Measurements from ENCODE around the gene C1S. TPM values are rescaled to one million over a fixed set of nuclear protein-coding genes. Genes with fewer than 3 reads are reported as not detected.
A peak's percentile ranks its signal among the peaks of the same experiment; 100 is the strongest.

Gene C1S
- total and polyA plus RNA-seq, 9 of the 15 experiments (the other 6 are each of a cell fraction or from before 2014, with no cell fraction given) = 0.08 to 0.84 (median 0.27) TPM

DNA sequence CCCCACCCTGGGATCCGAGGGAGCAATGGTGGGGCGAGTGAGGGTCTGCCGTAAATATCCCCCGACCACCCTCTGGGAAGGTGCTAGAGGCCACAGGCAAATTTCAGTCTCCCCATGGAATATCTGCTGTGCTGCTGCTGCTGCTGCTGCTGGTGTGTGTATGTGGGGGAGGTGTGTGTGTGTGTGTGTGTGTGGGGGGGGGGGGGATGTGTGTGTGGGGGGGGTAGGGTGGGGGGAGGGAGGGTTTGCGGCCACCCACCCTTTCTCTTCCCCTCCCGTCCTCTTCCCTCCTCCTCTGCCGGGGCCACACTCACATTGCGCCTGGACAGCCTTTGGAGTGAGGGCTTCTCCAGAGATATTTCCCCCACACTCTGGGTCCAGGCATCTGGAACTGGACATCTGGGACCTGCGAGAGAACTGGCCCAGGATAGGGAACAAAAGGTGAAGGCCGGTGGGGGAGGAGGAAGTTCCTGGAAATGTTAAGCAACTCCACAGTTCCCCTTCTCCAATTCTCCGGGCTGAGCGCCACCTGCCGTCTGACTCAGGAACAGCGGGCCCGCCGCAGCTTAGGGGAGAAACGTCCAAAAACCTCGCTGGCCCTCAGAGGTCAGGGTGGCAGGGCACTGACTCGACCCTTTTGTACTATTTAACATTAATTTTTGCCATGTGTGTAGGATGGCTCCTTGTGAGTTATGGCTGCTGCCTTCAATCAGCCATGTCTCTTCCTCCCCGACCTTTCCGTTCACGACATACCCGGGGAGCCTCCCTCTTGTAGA is 48.5 kb downstream of the C1S start, which contains the start of gene C1RL:
TSS of gene C1RL (minus strand) at position 419 of the 776 bp plus-strand sequence. CDS start at position 385, 34 bp downstream.
- Histone ChIP-seq H3K4me2 (ENCODE audit: insufficient read depth, low read length) (peak within 1 kb of the TSS; percentile 95), H3K27ac (ENCODE audit: extremely low read depth, low read depth, low read length) (peak within 1 kb of the TSS; percentile 97), H4K20me1 (replicated peaks; ENCODE audit: control insufficient read depth, insufficient read depth, low read length) (no peaks in the 10 kb centered on the region), H3K4me3 (peak within 1 kb of the TSS; percentile 75), H3K9me1 (ENCODE audit: control insufficient read depth, insufficient read depth, low read length) (no peaks in the 10 kb centered on the region), H3K4me1 (replicated peaks in 1 of 2; ENCODE audit: control insufficient read depth in 2 of 2, insufficient read depth in 2 of 2, low read length in 2 of 2) (peaks cover 10 to 21% of the 10 kb centered on the region in 2 experiments), H3K9ac (ENCODE audit: insufficient read depth in 1 of 2, low read depth in 2 of 2, low read length in 2 of 2) (peak within 1 kb of the TSS; percentile 87 to 91), H3K36me3 (ENCODE audit: control insufficient read depth, insufficient read depth, low read length) (peaks cover 19% of the 10 kb centered on the region; the same call in 2 of the 3 replicates), H3K9me3 (replicated peaks; ENCODE audit: control insufficient read depth, insufficient read depth, low read depth, low read length) (peaks cover 3% of the 10 kb centered on the region), H2AFZ (ENCODE audit: low read depth, low read length) (peak within 1 kb of the TSS; percentile 90), H3K79me2 (ENCODE audit: control insufficient read depth, insufficient read depth, low read length) (peaks cover 41% of the 10 kb centered on the region), H3K27me3 (ENCODE audit: control insufficient read depth in 2 of 2, insufficient read depth in 2 of 2, low read length in 2 of 2) (no peaks in the 10 kb centered on the region)
- WGBS (ENCODE audit: insufficient coverage, low coverage, missing lambda C conversion rate) = 9% methylated on average over 17 of the region's 23 CpGs
- ATAC-seq (peak; percentile 58), DNase-seq (ENCODE audit: extremely low read depth in 1 of 4, low spot score in 3 of 4) (peak; percentile 66 to 88 (median 68)), FAIRE-seq (peak; percentile 94)
- in situ Hi-C loops (cut with MboI) = no loop called here
- intact Hi-C loops (cut with micrococcal nuclease) = loop anchor here (2.0 kb wide), 2 partner anchors 16 to 164 kb away; partner anchors contain the start of genes C12orf57 and C1R
- TSS peak; percentile 58 for BruUV-seq (replicated peaks)
- ChIA-PET POLR2A (interaction anchor here (0.6 to 3.3 kb wide), 7 partner anchors 10 to 165 kb away, joined by 3 to 23 read pairs (median 4); partner anchors contain the start of genes C12orf57 and RNU7-1), CTCF (ENCODE audit: low intra/inter-chr PET ratio) (interaction anchor here (0.5 to 3.3 kb wide), 5 partner anchors 35 to 164 kb away, joined by 3 to 25 read pairs (median 4); partner anchors contain the start of gene C1S)
- TF ChIP-seq EGR1 (conservative IDR thresholded peaks at IDR 0.05) (peak; percentile 58), MAFF (IDR thresholded peaks at IDR 0.05; ENCODE audit: low read length) (no peak), ZBTB17 (CRISPR knock-in tag; IDR thresholded peaks at IDR 0.05) (no peak), ZNF165 (CRISPR knock-in tag; IDR thresholded peaks at IDR 0.05; ENCODE audit: borderline replicate concordance) (no peak), RBM14 (IDR thresholded peaks at IDR 0.05; ENCODE audit: borderline replicate concordance, insufficient read depth, low read depth, low read length) (no peak), KLF16 (IDR thresholded peaks at IDR 0.05) (peak; percentile 26; the same call in 1 of the 2 replicates), JUND (IDR thresholded peaks at IDR 0.05; ENCODE audit: borderline replicate concordance, low read depth, low read length) (peak; percentile 66), JUND (tag; IDR thresholded peaks at IDR 0.05; ENCODE audit: borderline replicate concordance, low read depth, low read length) (peak; percentile 17; the same call in 1 of the 3 replicates), HNRNPL (IDR thresholded peaks at IDR 0.05; ENCODE audit: low read depth, low read length) (no peak), THRAP3 (IDR thresholded peaks at IDR 0.05; ENCODE audit: borderline replicate concordance) (no peak), GATA2 (CRISPR knock-in tag; IDR thresholded peaks at IDR 0.05) (no peak), JUNB (CRISPR knock-in tag; conservative IDR thresholded peaks at IDR 0.05) (no peak), ZNF175 (CRISPR knock-in tag; IDR thresholded peaks at IDR 0.05; ENCODE audit: low read depth) (no peak), POLR2G (IDR thresholded peaks at IDR 0.05; ENCODE audit: low read depth, low read length) (no peak), GABPB1 (CRISPR knock-in tag; IDR thresholded peaks at IDR 0.05) (no peak), DPF2 (IDR thresholded peaks at IDR 0.05) (peak; percentile 62; the same call in 1 of the 2 replicates), MTA2 (IDR thresholded peaks at IDR 0.05; ENCODE audit: low read depth) (no peak)
- TF ChIP-seq, protein P1, sequence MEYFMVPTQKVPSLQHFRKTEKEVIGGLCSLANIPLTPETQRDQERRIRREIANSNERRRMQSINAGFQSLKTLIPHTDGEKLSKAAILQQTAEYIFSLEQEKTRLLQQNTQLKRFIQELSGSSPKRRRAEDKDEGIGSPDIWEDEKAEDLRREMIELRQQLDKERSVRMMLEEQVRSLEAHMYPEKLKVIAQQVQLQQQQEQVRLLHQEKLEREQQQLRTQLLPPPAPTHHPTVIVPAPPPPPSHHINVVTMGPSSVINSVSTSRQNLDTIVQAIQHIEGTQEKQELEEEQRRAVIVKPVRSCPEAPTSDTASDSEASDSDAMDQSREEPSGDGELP (CRISPR knock-in tag; IDR thresholded peaks at IDR 0.05; ENCODE audit: borderline replicate concordance) = peak; percentile 47; the same call in 1 of the 2 replicates
- TF ChIP-seq, protein P2, sequence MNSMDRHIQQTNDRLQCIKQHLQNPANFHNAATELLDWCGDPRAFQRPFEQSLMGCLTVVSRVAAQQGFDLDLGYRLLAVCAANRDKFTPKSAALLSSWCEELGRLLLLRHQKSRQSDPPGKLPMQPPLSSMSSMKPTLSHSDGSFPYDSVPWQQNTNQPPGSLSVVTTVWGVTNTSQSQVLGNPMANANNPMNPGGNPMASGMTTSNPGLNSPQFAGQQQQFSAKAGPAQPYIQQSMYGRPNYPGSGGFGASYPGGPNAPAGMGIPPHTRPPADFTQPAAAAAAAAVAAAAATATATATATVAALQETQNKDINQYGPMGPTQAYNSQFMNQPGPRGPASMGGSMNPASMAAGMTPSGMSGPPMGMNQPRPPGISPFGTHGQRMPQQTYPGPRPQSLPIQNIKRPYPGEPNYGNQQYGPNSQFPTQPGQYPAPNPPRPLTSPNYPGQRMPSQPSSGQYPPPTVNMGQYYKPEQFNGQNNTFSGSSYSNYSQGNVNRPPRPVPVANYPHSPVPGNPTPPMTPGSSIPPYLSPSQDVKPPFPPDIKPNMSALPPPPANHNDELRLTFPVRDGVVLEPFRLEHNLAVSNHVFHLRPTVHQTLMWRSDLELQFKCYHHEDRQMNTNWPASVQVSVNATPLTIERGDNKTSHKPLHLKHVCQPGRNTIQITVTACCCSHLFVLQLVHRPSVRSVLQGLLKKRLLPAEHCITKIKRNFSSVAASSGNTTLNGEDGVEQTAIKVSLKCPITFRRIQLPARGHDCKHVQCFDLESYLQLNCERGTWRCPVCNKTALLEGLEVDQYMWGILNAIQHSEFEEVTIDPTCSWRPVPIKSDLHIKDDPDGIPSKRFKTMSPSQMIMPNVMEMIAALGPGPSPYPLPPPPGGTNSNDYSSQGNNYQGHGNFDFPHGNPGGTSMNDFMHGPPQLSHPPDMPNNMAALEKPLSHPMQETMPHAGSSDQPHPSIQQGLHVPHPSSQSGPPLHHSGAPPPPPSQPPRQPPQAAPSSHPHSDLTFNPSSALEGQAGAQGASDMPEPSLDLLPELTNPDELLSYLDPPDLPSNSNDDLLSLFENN (IDR thresholded peaks at IDR 0.05; ENCODE audit: low read depth in 2 of 2, low read length in 2 of 2) = no peak

Measured in K562 (cell line).